Heart left ventricle (tissue), 16 donors: ENCODE results near the gene LSS. TPM values are rescaled to one million over a fixed set of nuclear protein-coding genes. Genes with fewer than 3 reads are reported as not detected.

ENCODE experiments used
- ATAC-seq, 4 donors: fragments of 200-7000 bp; cut with Tn5 transposase; one replicate each; pipeline ENCODE4 v1.9.1; 2020 to 2022; ENCODE audit warnings: moderate library complexity in 4 of 4, mild to moderate bottlenecking in 3 of 4, moderate number of reproducible peaks in 1 of 4
- DNase-seq, 5 donors: peaks; one replicate each; pipeline ENCODE4 v3.0.0-alpha.2; 2020
- H3K27ac ChIP-seq, 12 donors: fragments of 200-600 bp; sonication (generic) in 4 of 12; one replicate each; pipeline versions ENCODE4 v1.5.0 to v1.8.0; 2016 to 2022; ENCODE audit warnings: mild to moderate bottlenecking in 2 of 12
- H3K27me3 ChIP-seq, 9 donors: fragments of 200-600 bp; sonication (generic) in 2 of 9; one replicate each; pipeline versions ENCODE4 v1.5.1 to v1.8.0; 2016 to 2022; ENCODE audit warnings: mild to moderate bottlenecking in 3 of 9
- H3K36me3 ChIP-seq, 9 donors: fragments of 200-600 bp; sonication (generic) in 2 of 9; one replicate each; pipeline versions ENCODE4 v1.5.0 to v1.8.0; 2018 to 2022; ENCODE audit warnings: mild to moderate bottlenecking in 2 of 9
- H3K4me1 ChIP-seq, 12 donors: fragments of 200-600 bp; sonication (generic) in 4 of 12; one replicate each; pipeline versions ENCODE4 v1.5.0 to v1.8.0; 2016 to 2022; ENCODE audit warnings: mild to moderate bottlenecking in 3 of 12
- H3K4me3 ChIP-seq, 12 donors: fragments of 200-600 bp; sonication (generic) in 4 of 12; one replicate each; pipeline versions ENCODE4 v1.5.0 to v1.8.0; 2017 to 2022; ENCODE audit warnings: mild to moderate bottlenecking in 9 of 12, moderate library complexity in 4 of 12
- H3K9me3 ChIP-seq, 12 donors: fragments of 200-600 bp; sonication (generic) in 4 of 12; one replicate each; pipeline versions ENCODE4 v1.5.0 to v1.8.0; 2016 to 2022; ENCODE audit warnings: mild to moderate bottlenecking in 1 of 12
- POLR2A ChIP-seq, 2 donors: fragments of 450-650 bp; IDR thresholded peaks; one replicate each; pipeline ENCODE4 v1.6.1; 2017; ENCODE audit warnings: antibody characterized with exemption in 2 of 2, mild to moderate bottlenecking in 2 of 2, moderate library complexity in 2 of 2
- WGBS, 4 donors: extraction: QIAGEN DNeasy Blood & Tissue Kit in 2 of 4; methylation state at CpG; one replicate each; pipeline versions ENCODE4 v1.1.5 to v1.1.7; 2013 to 2018; 5-methylcytosine and 5-hydroxymethylcytosine counted together
- intact Hi-C, 10 donors: fragments of 100-400 bp; cut with DNase I; formaldehyde crosslinking; loops; one replicate each; pipeline versions ENCODE4 v1.11.1 to v1.14.2; 2022
- polyA plus RNA-seq, 2 donors: library from polyadenylated mRNA; stranded (reverse); fragments of 200-250 nt; gene quantifications; one replicate each; pipeline ENCODE4 v1.2.3, GENCODE V29; 2013
- total RNA-seq, 9 donors: library from RNA; depleted of rRNA in 2 of 9; stranded (reverse); fragments of >200 nt in 2 of 9; fragmentation: NEBNext Ultra II Directional in 3 of 9; extraction: Animal tissue kit (Norgen Biotek cat#: 25700) in 3 of 9; gene quantifications; one replicate each; pipeline versions ENCODE4 v1.1.0 to v1.2.4, GENCODE V29; 2016 to 2023
- TF ChIP-seq, protein P1 (sequence below), 12 donors: fragments of 200-600 bp; sonication (generic) in 4 of 12; IDR thresholded peaks; one replicate each; pipeline versions ENCODE4 v1.5.0 to v1.8.0; 2018 to 2022; ENCODE audit warnings: antibody characterized with exemption in 12 of 12, mild to moderate bottlenecking in 5 of 12
- donor health status: ischemic (EF 13 %, LVEDD 7.1; RV severe dilation, severe dysfunction).
- donor health status: healthy with polysubstance abuse.
- donor health status: DM: no; HTN: yes; CAD: no.
- donor health status: DM: no; HTN: no; CAD: no.
- donor health status: ischemic (EF 25% LVEDD 6.9; RV normal size, moderate dysfunction).
- donor health status: ischemic (EF 25% LVEDD 5.7; RV mildly dilated, moderate dysfunction).
- donor health status: healthy.
- donor health status: DM: yes; HTN: yes; CAD: no.
- donor health status: ischemic (EF 35%, LVEDD 5.7; RV mildly dilated, moderate dysfunction).
- donor health status: nonischemic (EF 11% LVEDD 7.7; RV severe dilation, severe dysfunction).
- donor health status: DM: yes; HTN: yes; CAD: no.
- donor health status: PGD.
- donor health status: ischemic (EF 29% LVEDD 5.4; RV normal size, mild dysfunction).
- donor health status: nonischemic (EF 23%, LVEDD 6.1; RV moderate dilation, normal function).

Gene LSS
- total and polyA plus RNA-seq, 11 donors: 25.1 to 65.5 (median 40.7) TPM

DNA sequence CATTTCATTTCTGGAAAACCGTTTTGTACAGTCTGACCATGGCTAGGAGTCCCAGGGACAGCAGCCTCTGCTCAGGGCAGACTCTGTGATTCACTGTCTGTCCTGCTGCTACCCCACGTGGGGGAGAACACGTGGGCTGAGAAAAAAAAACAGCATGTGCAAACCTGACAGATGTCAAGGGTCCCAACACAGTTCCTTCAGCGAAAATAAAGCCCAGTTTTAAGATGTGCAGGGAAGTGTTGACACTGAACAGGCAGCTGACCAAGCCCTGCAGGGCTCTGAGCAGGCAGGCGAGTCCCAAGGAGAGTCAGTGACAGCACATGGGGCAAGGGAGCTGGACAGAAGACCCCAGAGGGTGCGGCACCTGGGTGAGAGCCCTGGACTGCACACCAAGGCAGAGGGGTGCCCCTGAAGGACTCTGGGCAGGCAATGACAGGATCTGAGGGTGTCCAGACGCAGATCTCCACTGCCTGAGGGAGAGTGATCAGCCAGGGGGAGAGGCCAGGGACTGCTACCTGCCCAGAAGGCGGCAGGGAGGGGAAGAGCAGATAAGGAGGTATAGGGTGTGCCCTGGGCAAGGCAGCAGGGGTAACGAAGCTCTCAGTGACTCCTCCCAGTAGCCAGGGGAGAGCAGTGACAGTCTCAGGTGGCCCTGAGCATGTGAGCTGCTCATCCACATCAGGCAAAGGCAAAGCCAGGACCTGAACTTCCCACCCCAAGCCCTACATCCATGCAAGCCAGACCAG, 39.2 kb downstream of the LSS start:
- H3K36me3 ChIP-seq: peaks cover 0 to 34% (median 22%) of the 10 kb centered on the region in 9 donors
- no peaks in the 10 kb centered on the region for H3K9me3 ChIP-seq
- H3K4me3 ChIP-seq: no peak overlapping the region
- peak overlapping the region; percentile 68 to 96 (median 85) for H3K27ac ChIP-seq
- TF ChIP-seq, protein P1, sequence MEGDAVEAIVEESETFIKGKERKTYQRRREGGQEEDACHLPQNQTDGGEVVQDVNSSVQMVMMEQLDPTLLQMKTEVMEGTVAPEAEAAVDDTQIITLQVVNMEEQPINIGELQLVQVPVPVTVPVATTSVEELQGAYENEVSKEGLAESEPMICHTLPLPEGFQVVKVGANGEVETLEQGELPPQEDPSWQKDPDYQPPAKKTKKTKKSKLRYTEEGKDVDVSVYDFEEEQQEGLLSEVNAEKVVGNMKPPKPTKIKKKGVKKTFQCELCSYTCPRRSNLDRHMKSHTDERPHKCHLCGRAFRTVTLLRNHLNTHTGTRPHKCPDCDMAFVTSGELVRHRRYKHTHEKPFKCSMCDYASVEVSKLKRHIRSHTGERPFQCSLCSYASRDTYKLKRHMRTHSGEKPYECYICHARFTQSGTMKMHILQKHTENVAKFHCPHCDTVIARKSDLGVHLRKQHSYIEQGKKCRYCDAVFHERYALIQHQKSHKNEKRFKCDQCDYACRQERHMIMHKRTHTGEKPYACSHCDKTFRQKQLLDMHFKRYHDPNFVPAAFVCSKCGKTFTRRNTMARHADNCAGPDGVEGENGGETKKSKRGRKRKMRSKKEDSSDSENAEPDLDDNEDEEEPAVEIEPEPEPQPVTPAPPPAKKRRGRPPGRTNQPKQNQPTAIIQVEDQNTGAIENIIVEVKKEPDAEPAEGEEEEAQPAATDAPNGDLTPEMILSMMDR (IDR thresholded peaks at IDR 0.05): no peak
- no peak for TF ChIP-seq POLR2A (IDR thresholded peaks at IDR 0.05)
- DNase-seq (peak in 2 of 5 donors; percentile 44 to 51), ATAC-seq (peak in 3 of 4 donors; percentile 5 to 25 (median 15))
- WGBS, 4 donors: 58 to 71% (median 64%) methylated on average over 9 of the region's 9 CpGs
- H3K4me1 ChIP-seq: peaks cover 6 to 43% (median 23%) of the 10 kb centered on the region in 12 donors
- intact Hi-C loops: loop anchor here in 4 of 10 donors (2.0 to 5.0 kb wide), 3 partner anchors 33 to 39 kb away; partner anchors contain the start of gene LSS (in 2 of the 4)
- no peaks in the 10 kb centered on the region for H3K27me3 ChIP-seq

DNA sequence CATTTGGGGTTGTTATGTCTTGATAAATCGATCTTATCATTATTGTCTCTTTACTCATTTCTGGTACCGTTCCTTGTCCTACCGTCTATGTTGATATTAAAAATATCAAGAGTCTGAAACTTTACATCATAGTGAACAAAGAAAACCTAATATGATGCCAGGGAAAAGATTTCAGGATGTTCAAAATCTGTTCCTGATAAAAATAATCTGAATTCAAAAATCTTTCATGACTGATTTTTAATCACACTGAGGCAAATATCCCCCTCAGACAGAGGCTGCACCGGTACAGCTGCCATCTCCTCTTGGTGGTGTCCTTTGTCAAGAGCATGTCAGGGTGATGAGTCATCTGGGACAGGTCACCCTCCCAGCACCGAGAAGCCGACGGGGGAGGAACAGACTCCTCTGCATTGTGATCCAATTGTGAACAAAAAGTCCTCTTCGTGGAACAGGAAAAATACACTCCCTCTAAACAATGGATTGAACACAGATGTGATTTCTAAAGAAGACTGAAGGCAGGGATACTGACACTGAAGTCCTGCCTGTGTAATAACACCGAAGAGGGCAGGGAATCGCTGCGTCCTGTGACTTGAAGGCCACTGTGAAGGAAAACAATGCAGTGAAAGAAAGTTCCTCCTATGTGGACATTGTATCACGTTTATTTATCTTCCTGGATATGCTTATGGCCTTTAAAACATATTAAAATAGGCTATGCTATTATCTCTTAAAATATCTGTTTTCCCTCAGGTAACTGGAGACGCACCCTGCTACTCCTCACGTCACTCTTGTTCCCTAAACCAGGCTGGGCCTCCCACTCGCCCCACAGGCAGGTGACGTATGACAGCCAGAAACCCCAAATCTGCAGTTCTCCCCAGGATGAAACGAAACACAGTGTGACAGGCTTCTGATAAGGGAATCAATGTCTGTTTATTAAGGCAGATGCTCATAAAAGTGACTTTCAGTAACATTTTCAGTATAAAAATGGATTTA, 40.1 kb downstream of the LSS start:
- WGBS, 4 donors: 35 to 40% (median 37%) methylated on average over 17 of the region's 17 CpGs
- no peaks in the 10 kb centered on the region for H3K27me3 ChIP-seq
- H3K27ac ChIP-seq: peak overlapping the region; percentile 68 to 96 (median 85)
- H3K36me3 ChIP-seq: peaks cover 0 to 26% (median 14%) of the 10 kb centered on the region in 9 donors
- H3K4me1 ChIP-seq: peaks cover 6 to 48% (median 23%) of the 10 kb centered on the region in 12 donors
- ATAC-seq (peak; percentile 72 to 81 (median 78)), DNase-seq (peak; percentile 67 to 86 (median 74))
- H3K4me3 ChIP-seq: no peak overlapping the region
- H3K9me3 ChIP-seq: no peaks in the 10 kb centered on the region
- peak in 1 of 2 donors; percentile 43 for TF ChIP-seq POLR2A (IDR thresholded peaks at IDR 0.05)
- TF ChIP-seq, protein P1 (IDR thresholded peaks at IDR 0.05): peak in 1 of 12 donors; percentile 9
- intact Hi-C loops: loop anchor here in 4 of 10 donors (2.0 to 5.0 kb wide), 3 partner anchors 34 to 40 kb away; partner anchors contain the start of gene LSS (in 2 of the 4)

DNA sequence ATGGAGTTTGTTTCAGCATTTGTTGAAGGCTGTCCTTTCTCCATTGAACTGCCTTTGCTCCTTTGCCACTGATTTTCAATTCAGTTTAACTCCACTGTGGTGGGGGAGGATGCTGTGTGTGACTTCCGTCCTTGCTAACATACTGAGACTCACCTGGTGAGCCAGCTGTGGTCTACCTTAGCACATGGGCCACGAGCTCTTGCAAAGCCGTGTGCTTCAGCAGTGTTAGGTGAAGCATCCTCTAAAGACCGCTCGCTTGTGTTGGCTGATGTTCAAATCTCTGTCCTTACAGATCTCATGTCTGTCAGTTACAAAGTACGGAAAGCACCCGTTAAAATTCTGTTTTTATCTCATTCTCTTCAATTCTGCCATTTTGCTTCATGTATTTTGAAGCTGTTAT, 40.8 kb downstream of the LSS start:
- ATAC-seq (no peak), DNase-seq (peak in 1 of 5 donors; percentile 20)
- Histone ChIP-seq H3K27me3 (no peaks in the 10 kb centered on the region), H3K4me3 (no peak overlapping the region), H3K36me3 (peaks cover 0 to 21% (median 11%) of the 10 kb centered on the region in 9 donors), H3K27ac (peak overlapping the region; percentile 68 to 96 (median 85)), H3K4me1 (peaks cover 6 to 52% (median 23%) of the 10 kb centered on the region in 12 donors), H3K9me3 (no peaks in the 10 kb centered on the region)
- no peak for TF ChIP-seq POLR2A (IDR thresholded peaks at IDR 0.05)
- TF ChIP-seq, protein P1 (IDR thresholded peaks at IDR 0.05): no peak
- 72 to 77% (median 75%) methylated on average over 7 of the region's 7 CpGs for WGBS, 4 donors
- intact Hi-C loops: loop anchor here in 4 of 10 donors (2.0 to 5.0 kb wide), 3 partner anchors 34 to 41 kb away; partner anchors contain the start of gene LSS (in 2 of the 4)
